ENCODE results near the gene PTS. TPM values are rescaled to one million over a fixed set of nuclear protein-coding genes. Genes with fewer than 3 reads are reported as not detected.

PTS gene
- total RNA-seq, 1 donor from 2014 or later, result 64.6 TPM

GRCh38 chr11:112221274-112221835 lies 4.9 kb upstream of the PTS start:
- no peak for TF ChIP-seq CTCF (IDR thresholded peaks at IDR 0.05; ENCODE audit: insufficient read depth, low read depth, low read length)
- TF ChIP-seq EZH2 (IDR thresholded peaks at IDR 0.05; ENCODE audit: insufficient read depth, low read length), result no peak
- no peaks in the 10 kb centered on the region for H3K36me3 ChIP-seq (ENCODE audit: insufficient read depth, low read length)
- H3K27me3 Mint-ChIP-seq (ENCODE audit: low read depth, unreplicated experiment), result peaks cover 3% of the 10 kb centered on the region
- H3K27ac Mint-ChIP-seq (ENCODE audit: unreplicated experiment), result no peak overlapping the region
- no peaks in the 10 kb centered on the region for H3K9me3 Mint-ChIP-seq (ENCODE audit: unreplicated experiment)
- H3K4me1 ChIP-seq (ENCODE audit: insufficient read depth, low read length), result no peaks in the 10 kb centered on the region
- no peaks in the 10 kb centered on the region for H3K9me3 ChIP-seq (ENCODE audit: insufficient read depth, low read depth, low read length)
- H4K20me1 ChIP-seq (ENCODE audit: insufficient read depth, low read length), result no peaks in the 10 kb centered on the region
- no peak overlapping the region for H3K4me3 Mint-ChIP-seq (ENCODE audit: unreplicated experiment)
- no peaks in the 10 kb centered on the region for H3K4me1 Mint-ChIP-seq (ENCODE audit: low read depth, unreplicated experiment)
- H3K27ac ChIP-seq (ENCODE audit: low read depth, low read length), result no peak overlapping the region
- H3K27me3 ChIP-seq (ENCODE audit: insufficient read depth, low read length), result no peaks in the 10 kb centered on the region
- H3K4me2 ChIP-seq (ENCODE audit: low read length), result no peak overlapping the region
- no peak overlapping the region for H3K4me3 ChIP-seq (ENCODE audit: insufficient read depth, low read depth, low read length)
- no peak overlapping the region for H2AFZ ChIP-seq (ENCODE audit: low read depth, low read length)
- no peak for DNase-seq (ENCODE audit: low read depth)
- no peaks in the 10 kb centered on the region for H3K36me3 Mint-ChIP-seq (ENCODE audit: low read depth, unreplicated experiment)
- H3K9ac ChIP-seq (ENCODE audit: low read length), result no peak overlapping the region
- peaks cover 2% of the 10 kb centered on the region for H3K79me2 ChIP-seq (ENCODE audit: insufficient read depth, low read length)
- no peak for FAIRE-seq

GRCh38 chr11:112222303-112222702 lies 3.9 kb upstream of the PTS start:
- peaks cover 4% of the 10 kb centered on the region for H3K4me1 ChIP-seq (ENCODE audit: insufficient read depth, low read length)
- TF ChIP-seq CTCF (IDR thresholded peaks at IDR 0.05; ENCODE audit: insufficient read depth, low read depth, low read length), result no peak
- TF ChIP-seq EZH2 (IDR thresholded peaks at IDR 0.05; ENCODE audit: insufficient read depth, low read length), result no peak
- H3K27ac ChIP-seq (ENCODE audit: low read depth, low read length), result no peak overlapping the region
- H4K20me1 ChIP-seq (ENCODE audit: insufficient read depth, low read length), result no peaks in the 10 kb centered on the region
- Mint-ChIP-seq H3K36me3 (ENCODE audit: low read depth, unreplicated experiment) (no peaks in the 10 kb centered on the region), H3K4me3 (ENCODE audit: unreplicated experiment) (no peak overlapping the region), H3K4me1 (ENCODE audit: low read depth, unreplicated experiment) (no peaks in the 10 kb centered on the region), H3K27ac (ENCODE audit: unreplicated experiment) (no peak overlapping the region), H3K27me3 (ENCODE audit: low read depth, unreplicated experiment) (no peaks in the 10 kb centered on the region), H3K9me3 (ENCODE audit: unreplicated experiment) (no peaks in the 10 kb centered on the region)
- no peak overlapping the region for H3K4me2 ChIP-seq (ENCODE audit: low read length)
- no peaks in the 10 kb centered on the region for H3K27me3 ChIP-seq (ENCODE audit: insufficient read depth, low read length)
- H3K9ac ChIP-seq (ENCODE audit: low read length), result no peak overlapping the region
- peaks cover 11% of the 10 kb centered on the region for H3K79me2 ChIP-seq (ENCODE audit: insufficient read depth, low read length)
- H2AFZ ChIP-seq (ENCODE audit: low read depth, low read length), result no peak overlapping the region
- no peak overlapping the region for H3K4me3 ChIP-seq (ENCODE audit: insufficient read depth, low read depth, low read length)
- H3K36me3 ChIP-seq (ENCODE audit: insufficient read depth, low read length), result no peaks in the 10 kb centered on the region
- DNase-seq (ENCODE audit: low read depth) (no peak), FAIRE-seq (no peak)
- H3K9me3 ChIP-seq (ENCODE audit: insufficient read depth, low read depth, low read length), result no peaks in the 10 kb centered on the region

GRCh38 chr11:112223121-112223520 lies 3.1 kb upstream of the PTS start:
- DNase-seq (ENCODE audit: low read depth), result no peak
- no peak for FAIRE-seq

More at GRCh38 chr11:112223121-112223520, 3.1 kb upstream of the PTS start:
- Histone ChIP-seq H3K4me1 (ENCODE audit: insufficient read depth, low read length) (peaks cover 10% of the 10 kb centered on the region), H3K79me2 (ENCODE audit: insufficient read depth, low read length) (peaks cover 19% of the 10 kb centered on the region), H4K20me1 (ENCODE audit: insufficient read depth, low read length) (no peaks in the 10 kb centered on the region), H3K4me3 (ENCODE audit: insufficient read depth, low read depth, low read length) (no peak overlapping the region), H3K9me3 (ENCODE audit: insufficient read depth, low read depth, low read length) (no peaks in the 10 kb centered on the region), H3K27me3 (ENCODE audit: insufficient read depth, low read length) (no peaks in the 10 kb centered on the region), H3K9ac (ENCODE audit: low read length) (no peak overlapping the region), H2AFZ (ENCODE audit: low read depth, low read length) (no peak overlapping the region), H3K36me3 (ENCODE audit: insufficient read depth, low read length) (no peaks in the 10 kb centered on the region), H3K4me2 (ENCODE audit: low read length) (no peak overlapping the region), H3K27ac (ENCODE audit: low read depth, low read length) (no peak overlapping the region)
- Mint-ChIP-seq H3K27me3 (ENCODE audit: low read depth, unreplicated experiment) (no peaks in the 10 kb centered on the region), H3K9me3 (ENCODE audit: unreplicated experiment) (no peaks in the 10 kb centered on the region), H3K4me1 (ENCODE audit: low read depth, unreplicated experiment) (no peaks in the 10 kb centered on the region), H3K4me3 (ENCODE audit: unreplicated experiment) (no peak overlapping the region), H3K36me3 (ENCODE audit: low read depth, unreplicated experiment) (peaks cover 3% of the 10 kb centered on the region), H3K27ac (ENCODE audit: unreplicated experiment) (no peak overlapping the region)
- TF ChIP-seq CTCF (IDR thresholded peaks at IDR 0.05; ENCODE audit: insufficient read depth, low read depth, low read length), result no peak
- no peak for TF ChIP-seq EZH2 (IDR thresholded peaks at IDR 0.05; ENCODE audit: insufficient read depth, low read length)
